K562 (cell line): ENCODE data around the gene HOXD4. TPM values are rescaled to one million over a fixed set of nuclear protein-coding genes. Genes with fewer than 3 reads are reported as not detected.

Source experiments
- ATAC-seq: fragments of 200-7000 bp; cut with Tn5 transposase; 3 replicates; pipeline ENCODE4 v1.9.1; 2020; ENCODE audit warnings: moderate library complexity
- BruUV-seq: library from RNA; stranded (reverse); fragments of 400-500 nt; replicated peaks from 2 replicates; lab custom pipeline; 2021; lab: Mats Ljungman, UMichigan
- CTCF ChIA-PET: fragments of 300-600 bp; formaldehyde crosslinking; extraction: SDS; loops from one replicate; lab custom pipeline; 2021; ENCODE audit warnings: low intra/inter-chr PET ratio; lab: Yijun Ruan, JAX
- POLR2A ChIA-PET: fragments of 300-600, 350-650 bp; sonication (Branson Sonifier 250); formaldehyde crosslinking; extraction: SDS; loops from one replicate; lab custom pipeline; 2021; ENCODE audit warnings: antibody characterized with exemption, inconsistent platforms; lab: Yijun Ruan, JAX
- DNase-seq, 4 experiments: peaks; one replicate each; pipeline versions ENCODE4 v3.0.0 to v3.0.0-alpha.2; 2011 to 2018; ENCODE audit warnings: low spot score in 3 of 4, mixed read lengths in 3 of 4; ENCODE audit errors: extremely low read depth in 1 of 4
- FAIRE-seq: peaks from 2 replicates; lab custom pipeline; 2011; peaks lifted over from hg19 to GRCh38; lab: Jason Lieb, UNC
- H2AFZ ChIP-seq: 2 replicates; pipeline ENCODE4 v1.6.0; 2011; ENCODE audit warnings: low read depth, low read length, control low read depth, inconsistent platforms
- H3K27ac ChIP-seq: fragments of 200-600 bp; 3 replicates; pipeline ENCODE4 v1.8.0; 2011; ENCODE audit warnings: low read depth, mild to moderate bottlenecking, control low read depth, inconsistent platforms, low read length, moderate library complexity, mixed read lengths; ENCODE audit errors: extremely low read depth
- H3K27me3 ChIP-seq, 2 experiments: fragments of 300-600 bp in 1 of 2; 2 replicates in 1 of 2; 3 replicates in 1 of 2; pipeline versions ENCODE4 v1.6.0 to v1.8.0; 2011; ENCODE audit warnings: inconsistent platforms in 2 of 2, low read length in 2 of 2, mild to moderate bottlenecking in 1 of 2, mixed read lengths in 1 of 2, moderate library complexity in 1 of 2; ENCODE audit not compliant: control insufficient read depth in 2 of 2, insufficient read depth in 2 of 2
- H3K36me3 ChIP-seq: fragments of 300-600 bp; 3 replicates; pipeline ENCODE4 v1.8.0; 2011; ENCODE audit warnings: mild to moderate bottlenecking, low read length, inconsistent platforms; ENCODE audit not compliant: control insufficient read depth, insufficient read depth
- H3K4me1 ChIP-seq, 2 experiments: fragments of 200-600 bp in 1 of 2; replicated peaks in 1 of 2; 2 replicates in 1 of 2; 3 replicates in 1 of 2; pipeline versions ENCODE4 v1.5.1 to v1.8.0; 2011; ENCODE audit warnings: inconsistent platforms in 2 of 2, low read length in 2 of 2, mild to moderate bottlenecking in 1 of 2, mixed read lengths in 1 of 2, moderate library complexity in 1 of 2; ENCODE audit not compliant: control insufficient read depth in 2 of 2, insufficient read depth in 2 of 2
- H3K4me2 ChIP-seq: 2 replicates; pipeline ENCODE4 v1.6.1; 2011; ENCODE audit warnings: low read length, control low read depth, inconsistent platforms, mixed read lengths; ENCODE audit not compliant: insufficient read depth
- H3K4me3 ChIP-seq: fragments of 200-600 bp; sonication (generic), shearing (Covaris generic); 2 replicates; pipeline ENCODE4 v1.5.1; 2016; ENCODE audit warnings: control low read depth, inconsistent platforms
- H3K79me2 ChIP-seq: fragments of 200-600 bp; 3 replicates; pipeline ENCODE4 v1.8.0; 2011; ENCODE audit warnings: low read length, inconsistent platforms; ENCODE audit not compliant: control insufficient read depth, insufficient read depth
- H3K9ac ChIP-seq, 2 experiments: 2 replicates each; pipeline versions ENCODE4 v1.6.0 to v1.6.1; 2011; ENCODE audit warnings: low read depth in 2 of 2, low read length in 2 of 2, control low read depth in 1 of 2, inconsistent platforms in 1 of 2, mild to moderate bottlenecking in 1 of 2, mixed read lengths in 1 of 2; ENCODE audit not compliant: insufficient read depth in 1 of 2
- H3K9me1 ChIP-seq: one replicate; pipeline ENCODE4 v1.6.0; 2011; ENCODE audit warnings: inconsistent platforms, mild to moderate bottlenecking, low read length, moderate library complexity; ENCODE audit not compliant: control insufficient read depth, insufficient read depth
- H3K9me3 ChIP-seq: replicated peaks from 2 replicates; pipeline ENCODE4 v1.5.1; 2011; ENCODE audit warnings: low read depth, low read length, inconsistent platforms; ENCODE audit not compliant: control insufficient read depth, insufficient read depth
- H4K20me1 ChIP-seq: replicated peaks from 2 replicates; pipeline ENCODE4 v1.6.1; 2011; ENCODE audit warnings: low read length, inconsistent platforms, mixed read lengths; ENCODE audit not compliant: control insufficient read depth, insufficient read depth
- CBFA2T3 ChIP-seq: fragments of 450-650 bp; IDR thresholded peaks from 2 replicates; pipeline ENCODE4 v1.6.1; 2017
- E2F6 ChIP-seq, 2 experiments: IDR thresholded peaks; 2 replicates each; pipeline ENCODE4 v1.6.1; 2011; ENCODE audit warnings: borderline replicate concordance in 1 of 2, control low read depth in 1 of 2, low read depth in 1 of 2, low read length in 1 of 2, mild to moderate bottlenecking in 1 of 2, mixed read lengths in 1 of 2, moderate library complexity in 1 of 2; ENCODE audit not compliant: insufficient read depth in 1 of 2, insufficient read length in 1 of 2, poor library complexity in 1 of 2, severe bottlenecking in 1 of 2; ENCODE audit errors: extremely low read depth in 1 of 2
- MLLT1 ChIP-seq, 2 experiments: fragments of 450-650 bp; IDR thresholded peaks; 2 replicates each; pipeline ENCODE4 v1.6.1; 2016
- XRCC4 ChIP-seq: IDR thresholded peaks from one replicate; pipeline ENCODE4 v1.6.1; 2011; ENCODE audit not compliant: insufficient read depth, insufficient read length; ENCODE audit errors: extremely low read depth
- ZFP1 ChIP-seq: fragments of 450-650 bp; formaldehyde crosslinking; IDR thresholded peaks from 2 replicates; pipeline ENCODE4 v1.4.0; 2020; ENCODE audit warnings: mild to moderate bottlenecking, mixed read lengths
- ZNF143 ChIP-seq: sonication (generic); formaldehyde crosslinking; IDR thresholded peaks from 2 replicates; pipeline ENCODE4 v1.9.0; 2022; ENCODE audit warnings: mild to moderate bottlenecking, missing genetic modification reagents
- WGBS: fragments of 100-300 bp; shearing (Covaris generic); methylation state at CpG from one replicate; pipeline ENCODE4 v1.1.6; 2016; ENCODE audit warnings: low coverage, mixed read lengths; ENCODE audit not compliant: insufficient coverage; ENCODE audit errors: missing lambda C conversion rate; 5-methylcytosine and 5-hydroxymethylcytosine counted together
- in situ Hi-C: fragments of 300-500 bp; cut with MboI; formaldehyde crosslinking; loops from 4 replicates; pipeline ENCODE4 v1.15.0; 2018; ENCODE audit warnings: inconsistent platforms, mixed read lengths
- intact Hi-C: fragments of 100-400 bp; cut with micrococcal nuclease; formaldehyde crosslinking; loops from 2 replicates; pipeline ENCODE4 v1.14.2; 2022
- polyA plus RNA-seq, 8 experiments: library from polyadenylated mRNA; depleted of rRNA in 4 of 8; stranded (reverse) in 5 of 8; unstranded in 3 of 8; fragments of >200 nt; fragmentation: Nextera tagmentation in 2 of 8; fragmentation: Illumina TruSeq in 1 of 8; extraction: Ambion mirVana in 2 of 8; extraction: Trizol in 1 of 8; gene quantifications; 2 replicates each; pipeline versions ENCODE4 v1.2.1 to v1.2.3, GENCODE V29; 2011 to 2014; ENCODE audit warnings: inconsistent platforms in 1 of 8, missing spikeins in 1 of 8
- total RNA-seq, 7 experiments: library from RNA; depleted of rRNA in 6 of 7; stranded (reverse); fragments of >200 nt in 6 of 7; fragmentation: Illumina TruSeq in 2 of 7; extraction: Trizol in 2 of 7; gene quantifications; 2 replicates each; pipeline versions ENCODE4 v1.2.1 to v1.2.3, GENCODE V29; 2011 to 2021; ENCODE audit warnings: low replicate concordance in 1 of 7

The HOXD4 gene
- total and polyA plus RNA-seq, 9 of the 15 experiments (the other 6 are each of a cell fraction or from before 2014, with no cell fraction given): not detected

DNA sequence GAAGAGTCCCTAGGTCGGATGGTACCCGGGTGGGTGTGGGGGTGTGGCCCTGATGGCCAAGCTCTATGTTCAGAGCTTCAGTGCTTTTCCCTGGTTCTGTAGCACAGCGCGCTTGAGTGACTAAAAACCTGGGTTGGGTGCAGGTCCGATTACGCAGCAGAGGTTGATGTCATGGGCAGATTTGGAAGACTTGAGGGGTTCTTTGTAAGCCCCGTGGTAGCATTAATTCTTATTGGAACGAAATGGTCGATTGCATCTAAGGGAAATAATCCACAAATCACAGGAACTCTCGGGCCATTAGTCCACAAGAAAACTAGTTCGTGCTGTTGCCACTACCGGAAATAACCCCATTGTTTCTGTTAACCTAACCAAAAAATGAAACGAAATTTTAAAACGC, 12.8 kb upstream of the HOXD4 start (continued):
- TF ChIP-seq MLLT1 (IDR thresholded peaks at IDR 0.05) (no peak), CBFA2T3 (no peak), XRCC4 (no peak)

GRCh38 chr2:176138923-176139660, 12.3 kb upstream of the HOXD4 start:
- no TSS peak for BruUV-seq

More at GRCh38 chr2:176138923-176139660, 12.3 kb upstream of the HOXD4 start:
- DNase-seq (no peak), FAIRE-seq (no peak), ATAC-seq (no peak)
- Histone ChIP-seq H3K9ac (no peak overlapping the region), H3K4me2 (no peak overlapping the region), H3K4me1 (peaks cover 0 to 15% of the 10 kb centered on the region in 2 experiments; a peak in 2 of 5 replicates), H3K9me3 (no peaks in the 10 kb centered on the region; the same call in 1 of the 2 replicates), H3K27ac (no peak overlapping the region), H3K4me3 (no peak overlapping the region), H3K9me1 (no peaks in the 10 kb centered on the region), H3K79me2 (no peaks in the 10 kb centered on the region), H4K20me1 (no peaks in the 10 kb centered on the region), H3K36me3 (no peaks in the 10 kb centered on the region), H3K27me3 (peaks cover 27 to 50% of the 10 kb centered on the region in 2 experiments; a peak in 4 of 5 replicates), H2AFZ (no peak overlapping the region)
- TF ChIP-seq E2F6 (IDR thresholded peaks at IDR 0.05; ENCODE audit: borderline replicate concordance in 1 of 2, extremely low read depth in 1 of 2, insufficient read depth in 1 of 2, insufficient read length in 1 of 2, low read depth in 1 of 2, low read length in 1 of 2, poor library complexity in 1 of 2, severe bottlenecking in 1 of 2) (no peak), ZFP1 (no peak), ZNF143 (CRISPR knock-in tag) (no peak)
- ChIA-PET CTCF (interaction anchor here (0.7 to 2.6 kb wide), 3 partner anchors 316 to 500 kb away, joined by 7 to 25 read pairs (median 24); no protein-coding TSS in a partner anchor), POLR2A (interaction anchor here (0.5 to 1.9 kb wide), 2 partner anchors 39 to 316 kb away, joined by 3 to 7 read pairs; no protein-coding TSS in a partner anchor)
- 17% methylated on average over 28 of the region's 28 CpGs for WGBS
- intact Hi-C loops: no loop called here
- in situ Hi-C loops: loop anchor here (25.0 kb wide), 2 partner anchors 673 to 1623 kb away; no protein-coding TSS in a partner anchor
